ENCODE measurements around the gene GGCX.

DNA sequence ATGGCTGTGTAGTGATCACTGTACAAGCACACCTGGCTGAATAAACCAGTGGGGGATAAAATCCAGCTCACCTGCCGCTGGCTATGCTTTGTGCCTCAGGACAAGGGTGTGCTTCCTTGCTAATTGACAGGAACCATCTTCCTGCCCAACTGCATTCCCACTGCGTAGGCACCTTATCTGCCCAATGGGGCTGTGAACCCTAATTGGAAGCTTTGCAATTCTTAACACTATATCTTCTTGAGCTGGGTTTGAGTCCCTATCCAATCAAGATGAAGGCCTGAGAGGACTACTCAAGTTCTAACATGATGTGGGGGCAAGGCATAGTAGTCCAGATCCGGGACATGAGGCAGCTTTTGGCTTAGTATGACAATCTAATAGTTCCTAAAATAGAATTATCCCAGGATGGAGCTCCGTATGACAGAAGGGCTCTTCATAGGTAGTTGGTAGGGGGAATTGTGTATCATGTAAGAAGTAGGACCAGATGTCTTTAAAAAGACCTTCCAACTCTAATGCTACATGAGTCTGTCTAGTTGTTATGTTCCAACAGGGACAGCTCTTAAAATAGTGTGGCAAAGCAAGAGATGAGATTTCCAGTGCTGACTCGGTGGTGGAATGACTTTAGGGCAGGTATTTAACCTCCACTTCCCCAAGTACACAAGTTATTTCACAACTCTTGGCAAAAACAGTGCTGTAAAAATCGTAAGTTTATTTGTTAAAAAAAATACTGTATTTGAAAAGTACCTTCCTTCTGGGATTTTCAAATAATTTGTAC lies 43.5 kb upstream of the GGCX start:
- TF ChIP-seq, protein P1, sequence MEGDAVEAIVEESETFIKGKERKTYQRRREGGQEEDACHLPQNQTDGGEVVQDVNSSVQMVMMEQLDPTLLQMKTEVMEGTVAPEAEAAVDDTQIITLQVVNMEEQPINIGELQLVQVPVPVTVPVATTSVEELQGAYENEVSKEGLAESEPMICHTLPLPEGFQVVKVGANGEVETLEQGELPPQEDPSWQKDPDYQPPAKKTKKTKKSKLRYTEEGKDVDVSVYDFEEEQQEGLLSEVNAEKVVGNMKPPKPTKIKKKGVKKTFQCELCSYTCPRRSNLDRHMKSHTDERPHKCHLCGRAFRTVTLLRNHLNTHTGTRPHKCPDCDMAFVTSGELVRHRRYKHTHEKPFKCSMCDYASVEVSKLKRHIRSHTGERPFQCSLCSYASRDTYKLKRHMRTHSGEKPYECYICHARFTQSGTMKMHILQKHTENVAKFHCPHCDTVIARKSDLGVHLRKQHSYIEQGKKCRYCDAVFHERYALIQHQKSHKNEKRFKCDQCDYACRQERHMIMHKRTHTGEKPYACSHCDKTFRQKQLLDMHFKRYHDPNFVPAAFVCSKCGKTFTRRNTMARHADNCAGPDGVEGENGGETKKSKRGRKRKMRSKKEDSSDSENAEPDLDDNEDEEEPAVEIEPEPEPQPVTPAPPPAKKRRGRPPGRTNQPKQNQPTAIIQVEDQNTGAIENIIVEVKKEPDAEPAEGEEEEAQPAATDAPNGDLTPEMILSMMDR (IDR thresholded peaks at IDR 0.05 in 4 of 5, conservative IDR thresholded peaks at IDR 0.05 in 1 of 5), result no peak
- peak; percentile 44 to 69 for TF ChIP-seq POLR2A (IDR thresholded peaks at IDR 0.05)

Data from gastrocnemius medialis (tissue), 4 donors.